AG04449 (cell line): ENCODE data around the gene CLIC1.

Experiments used
- CTCF ChIA-PET: fragments of 350-600 bp; formaldehyde crosslinking; extraction: SDS; loops from one replicate; lab custom pipeline; 2021; ENCODE audit warnings: antibody characterized with exemption; lab: Yijun Ruan, JAX
- POLR2A ChIA-PET: fragments of 400-600, 350-600 bp; formaldehyde crosslinking; extraction: SDS; loops from one replicate; lab custom pipeline; 2020; ENCODE audit warnings: antibody characterized with exemption, inconsistent platforms; lab: Yijun Ruan, JAX
- DNase-seq: peaks from one replicate; pipeline ENCODE4 v3.0.0-alpha.2; 2010; ENCODE audit warnings: low read depth, low spot score
- H3K4me3 ChIP-seq: 2 replicates; pipeline ENCODE4 v1.5.1; 2011; ENCODE audit warnings: low read depth, mild to moderate bottlenecking, control low read depth, low read length
- TF ChIP-seq, protein P1 (sequence below): IDR thresholded peaks from one replicate; pipeline ENCODE4 v1.5.1; 2011; ENCODE audit warnings: mild to moderate bottlenecking, moderate library complexity, low read length, control low read depth, inconsistent platforms; ENCODE audit not compliant: insufficient read depth; ENCODE audit errors: missing control alignments

CLIC1 gene

DNA sequence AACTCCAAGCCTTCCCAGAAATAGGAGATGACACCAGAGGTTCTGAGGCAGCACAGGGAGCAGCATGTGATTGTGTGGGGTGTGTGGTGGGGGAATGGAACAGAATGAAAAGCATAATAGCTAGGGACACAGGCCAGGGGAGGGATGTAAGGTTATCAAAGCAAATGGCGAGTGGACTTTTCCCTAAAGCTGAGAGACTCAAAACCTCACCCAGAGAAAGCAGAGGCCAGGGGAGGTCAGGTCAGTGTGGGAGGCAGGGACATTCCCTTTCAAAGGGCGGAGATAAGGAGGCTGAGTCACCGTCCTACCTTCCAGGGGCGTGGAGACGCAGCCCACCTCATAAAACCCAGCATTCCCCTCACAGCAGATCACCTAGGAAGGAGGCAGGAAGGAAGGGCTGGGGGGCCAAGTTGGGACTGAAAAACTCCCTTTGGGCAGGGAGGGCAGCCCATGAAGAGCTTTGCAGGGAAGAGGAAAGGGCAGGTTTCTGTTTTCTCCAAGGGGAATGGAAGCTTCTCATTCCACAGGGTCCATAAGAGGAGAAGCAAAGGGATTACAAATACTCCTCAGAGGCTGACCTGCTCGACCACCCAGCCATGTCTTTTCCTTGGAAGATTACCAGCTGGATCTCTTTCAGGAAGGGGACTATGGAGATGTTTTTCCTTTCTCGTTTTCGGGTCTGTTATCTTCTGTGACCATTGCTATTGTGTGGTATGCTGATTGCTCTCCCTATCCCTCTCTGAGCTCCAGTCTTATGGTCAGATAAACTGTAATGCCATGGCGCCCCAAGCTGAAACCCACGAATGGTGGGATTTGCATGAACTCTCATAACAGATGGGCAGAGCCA is 45.9 kb downstream of the CLIC1 start:
- DNase-seq, result no peak
- ChIA-PET CTCF (interaction anchor here (0.8 to 4.4 kb wide), 10 partner anchors 8 to 182 kb away, joined by 3 to 29 read pairs (median 5); partner anchors contain the start of genes ABHD16A, C6orf47, HSPA1B and LY6G5C), POLR2A (interaction anchor here (1.1 kb wide), 1 partner anchor 12 kb away, joined by 3 read pairs; the partner anchor contains the start of gene ABHD16A)
- TF ChIP-seq, protein P1, sequence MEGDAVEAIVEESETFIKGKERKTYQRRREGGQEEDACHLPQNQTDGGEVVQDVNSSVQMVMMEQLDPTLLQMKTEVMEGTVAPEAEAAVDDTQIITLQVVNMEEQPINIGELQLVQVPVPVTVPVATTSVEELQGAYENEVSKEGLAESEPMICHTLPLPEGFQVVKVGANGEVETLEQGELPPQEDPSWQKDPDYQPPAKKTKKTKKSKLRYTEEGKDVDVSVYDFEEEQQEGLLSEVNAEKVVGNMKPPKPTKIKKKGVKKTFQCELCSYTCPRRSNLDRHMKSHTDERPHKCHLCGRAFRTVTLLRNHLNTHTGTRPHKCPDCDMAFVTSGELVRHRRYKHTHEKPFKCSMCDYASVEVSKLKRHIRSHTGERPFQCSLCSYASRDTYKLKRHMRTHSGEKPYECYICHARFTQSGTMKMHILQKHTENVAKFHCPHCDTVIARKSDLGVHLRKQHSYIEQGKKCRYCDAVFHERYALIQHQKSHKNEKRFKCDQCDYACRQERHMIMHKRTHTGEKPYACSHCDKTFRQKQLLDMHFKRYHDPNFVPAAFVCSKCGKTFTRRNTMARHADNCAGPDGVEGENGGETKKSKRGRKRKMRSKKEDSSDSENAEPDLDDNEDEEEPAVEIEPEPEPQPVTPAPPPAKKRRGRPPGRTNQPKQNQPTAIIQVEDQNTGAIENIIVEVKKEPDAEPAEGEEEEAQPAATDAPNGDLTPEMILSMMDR, result no peak
- H3K4me3 ChIP-seq, result no peak overlapping the region

DNA sequence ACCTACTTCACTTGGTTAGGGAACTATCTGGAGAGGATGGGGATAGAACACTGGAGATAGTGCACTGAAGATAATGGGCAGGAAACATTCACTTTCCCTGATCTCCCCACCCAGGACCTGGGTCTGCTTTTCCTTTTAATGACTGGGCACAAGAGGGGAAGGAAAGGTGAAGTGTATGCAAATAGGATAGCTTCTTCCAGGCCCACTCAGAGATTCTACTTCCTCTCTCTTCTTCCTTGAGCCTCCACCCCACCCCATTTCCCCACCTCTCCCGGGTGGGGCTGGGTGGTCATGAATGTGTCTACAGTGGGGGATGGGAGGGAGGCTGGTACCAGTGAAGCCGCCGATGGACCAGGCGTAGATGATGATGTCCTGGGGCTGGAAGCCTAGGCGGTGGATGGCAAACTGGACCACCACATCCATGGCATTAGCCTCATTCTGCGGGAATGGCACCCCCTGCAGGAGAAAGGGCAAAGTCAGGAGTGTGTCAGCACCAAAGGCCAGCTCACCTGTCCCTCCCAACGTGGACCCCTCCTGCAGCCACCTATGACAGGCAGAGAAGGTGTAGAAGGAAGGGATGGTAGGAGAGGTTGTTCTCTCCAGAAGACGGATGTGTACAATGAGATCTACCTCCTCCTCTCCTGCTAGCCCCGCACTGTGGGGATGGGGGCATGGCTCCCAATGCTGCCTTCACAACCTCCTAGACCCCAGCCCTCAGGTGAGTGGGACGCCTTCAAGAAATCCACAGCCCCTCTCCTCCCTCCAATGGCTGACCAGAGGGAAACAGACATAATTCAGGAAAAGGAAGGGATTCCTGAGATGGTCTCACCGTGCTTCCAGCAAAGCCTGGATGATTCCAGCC is 46.9 kb downstream of the CLIC1 start:
- no peak for DNase-seq
- TF ChIP-seq, protein P1, result peak; percentile 48
- ChIA-PET CTCF (interaction anchor here (0.9 to 4.4 kb wide), 8 partner anchors 9 to 183 kb away, joined by 3 to 29 read pairs (median 5); partner anchors contain the start of genes ABHD16A, C6orf47, HSPA1B and LY6G5C), POLR2A (no interaction called here)
- H3K4me3 ChIP-seq, result no peak overlapping the region

DNA sequence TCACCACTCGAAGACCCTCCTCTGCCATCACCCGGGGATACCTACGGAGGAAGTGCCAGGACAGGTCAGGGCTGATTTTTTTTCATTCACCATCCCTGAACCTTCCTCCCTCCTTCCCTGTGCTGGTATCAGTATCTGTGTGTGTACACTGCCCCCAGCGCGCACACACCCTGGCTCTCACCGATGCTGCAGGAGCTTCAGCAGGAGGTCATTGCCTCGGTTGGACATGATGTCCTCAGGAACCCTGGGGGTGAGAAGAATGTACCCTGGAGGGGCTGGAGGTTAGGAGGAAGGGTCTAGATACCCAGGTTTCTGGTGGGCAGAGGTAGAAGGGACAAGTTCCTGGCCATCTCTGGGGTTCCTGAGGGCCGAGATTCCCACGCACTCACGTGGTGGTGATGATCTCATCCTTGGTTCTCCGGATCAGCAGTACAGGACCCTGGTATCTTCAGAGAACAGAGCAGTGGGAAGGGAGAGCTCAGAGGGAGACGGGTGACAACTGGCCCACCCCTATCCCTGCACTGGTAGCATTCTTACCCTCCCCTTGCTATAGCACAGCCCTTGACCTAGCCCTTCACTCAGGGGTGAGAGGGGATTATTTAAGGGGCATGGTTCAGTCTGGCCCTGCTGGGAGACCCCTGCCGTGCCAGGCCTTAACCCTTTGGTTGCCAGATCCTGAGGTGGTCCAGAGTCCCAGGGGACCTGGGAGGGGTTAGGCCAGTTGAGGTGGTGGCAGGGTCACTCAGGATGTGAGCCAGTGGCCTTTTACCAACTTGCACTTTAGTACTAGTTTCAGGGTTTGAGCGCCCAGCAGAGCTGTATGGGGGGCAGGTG is 48.3 kb downstream of the CLIC1 start:
- TF ChIP-seq, protein P1, result no peak
- H3K4me3 ChIP-seq, result no peak overlapping the region
- DNase-seq, result no peak
- CTCF ChIA-PET, result interaction anchor here (1.0 to 1.6 kb wide), 3 partner anchors 8 to 18 kb away, joined by 3 to 4 read pairs (median 4); partner anchors contain the start of gene LY6G5B
- POLR2A ChIA-PET, result interaction anchor here (1.2 kb wide), 1 partner anchor 139 kb away, joined by 5 read pairs; the partner anchor contains the start of gene HSPA1B

DNA sequence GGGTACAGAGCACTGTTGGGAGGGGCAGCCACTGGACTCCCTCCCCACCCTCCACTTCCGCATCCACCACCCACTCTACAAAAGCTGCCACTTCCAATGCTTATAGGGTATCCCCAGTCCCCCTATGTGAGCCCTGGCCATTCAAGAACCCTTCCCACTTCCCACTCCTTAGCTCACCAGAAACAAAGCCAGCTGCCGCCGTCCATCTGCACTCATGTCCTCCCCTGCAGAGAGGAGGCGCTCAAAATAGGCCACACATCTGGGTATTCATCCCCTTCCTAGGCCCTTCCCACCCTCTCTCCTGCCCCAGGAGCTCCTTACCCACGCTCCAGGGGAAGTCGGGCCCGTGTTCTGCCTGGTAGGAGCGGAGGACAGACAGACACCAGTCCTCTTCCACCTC is 49.0 kb downstream of the CLIC1 start:
- POLR2A ChIA-PET, result interaction anchor here (1.2 kb wide), 1 partner anchor 140 kb away, joined by 5 read pairs; the partner anchor contains the start of gene HSPA1B
- no peak for DNase-seq
- no peak overlapping the region for H3K4me3 ChIP-seq
- CTCF ChIA-PET, result interaction anchor here (0.8 to 1.6 kb wide), 4 partner anchors 9 to 142 kb away, joined by 3 to 4 read pairs (median 4); partner anchors contain the start of gene LY6G5B
- TF ChIP-seq, protein P1, result no peak

DNA sequence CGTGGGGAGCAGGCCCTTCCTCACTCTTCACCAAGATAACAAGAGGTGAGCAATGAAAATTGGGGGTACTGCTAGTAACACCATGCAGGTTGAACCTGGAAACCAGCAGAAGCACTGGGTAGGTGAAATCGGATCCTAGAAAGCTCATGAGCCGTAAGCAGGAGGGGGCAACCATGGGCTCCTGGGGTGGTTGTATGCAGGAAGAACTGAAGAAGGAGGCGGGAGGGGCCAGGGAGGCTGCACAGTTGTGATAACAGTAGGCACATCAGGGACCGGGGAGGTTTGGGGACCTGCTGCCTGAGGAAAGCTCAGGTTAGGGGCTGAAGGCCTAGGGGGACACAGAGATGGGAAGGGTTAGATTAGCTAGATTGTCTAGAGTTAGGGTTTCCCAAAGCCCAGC is 49.8 kb downstream of the CLIC1 start:
- TF ChIP-seq, protein P1, result no peak
- H3K4me3 ChIP-seq, result no peak overlapping the region
- ChIA-PET CTCF (interaction anchor here (0.8 to 1.6 kb wide), 3 partner anchors 83 to 266 kb away, joined by 3 read pairs; no protein-coding TSS in a partner anchor), POLR2A (no interaction called here)
- no peak for DNase-seq
